Kidney (tissue), 14 donors: Measurements from ENCODE around the gene CRYBG2. TPM values are rescaled to one million over a fixed set of nuclear protein-coding genes. Genes with fewer than 3 reads are reported as not detected.

Experiments used
- DNase-seq, 5 donors: peaks; one replicate each; pipeline ENCODE4 v3.0.0-alpha.2; 2013 to 2020
- FAIRE-seq: peaks from 2 replicates; lab custom pipeline; 2012; peaks lifted over from hg19 to GRCh38; lab: Jason Lieb, UNC
- H3K27ac ChIP-seq, 2 donors: one replicate each; pipeline ENCODE4 v1.7.0; 2013; ENCODE audit warnings: low read depth in 2 of 2, low read length in 2 of 2, inconsistent platforms in 1 of 2
- H3K27me3 ChIP-seq: one replicate; pipeline ENCODE4 v1.7.1; 2013; ENCODE audit warnings: low read length, inconsistent platforms; ENCODE audit not compliant: control insufficient read depth, insufficient read depth
- H3K36me3 ChIP-seq, 3 donors: one replicate each; pipeline versions ENCODE4 v1.7.0 to v1.7.1; 2013; ENCODE audit warnings: low read length in 3 of 3, control low read depth in 1 of 3, inconsistent platforms in 1 of 3; ENCODE audit not compliant: insufficient read depth in 3 of 3, control insufficient read depth in 2 of 3
- H3K4me1 ChIP-seq, 3 donors: one replicate each; pipeline versions ENCODE4 v1.7.0 to v1.7.1; 2013; ENCODE audit warnings: low read length in 3 of 3, inconsistent platforms in 1 of 3, low read depth in 1 of 3; ENCODE audit not compliant: control insufficient read depth in 2 of 3, insufficient read depth in 2 of 3
- H3K4me3 ChIP-seq, 3 donors: one replicate each; pipeline versions ENCODE4 v1.7.0 to v1.8.1; 2013; ENCODE audit warnings: low read length in 3 of 3, control low read depth in 1 of 3, inconsistent platforms in 1 of 3
- H3K9ac ChIP-seq, 3 donors: one replicate each; pipeline versions ENCODE4 v1.7.0 to v1.7.1; 2013; ENCODE audit warnings: low read length in 3 of 3, control low read depth in 1 of 3, inconsistent platforms in 1 of 3
- H3K9me3 ChIP-seq, 3 donors: one replicate each; pipeline versions ENCODE4 v1.7.0 to v1.7.1; 2013; ENCODE audit warnings: low read length in 3 of 3, control low read depth in 1 of 3, inconsistent platforms in 1 of 3; ENCODE audit not compliant: control insufficient read depth in 2 of 3, insufficient read depth in 1 of 3
- intact Hi-C: fragments of 100-400 bp; cut with DNase I; formaldehyde crosslinking; loops from one replicate; pipeline ENCODE4 v1.11.1; 2022
- polyA plus RNA-seq: library from polyadenylated mRNA; stranded (reverse); fragments of 350-450 nt; fragmentation: Illumina TruSeq; extraction: RNeasy Lipid Tissue Mini Kit (QIAGEN cat#74804); gene quantifications from one replicate; pipeline ENCODE4 v1.2.3, GENCODE V29; 2014; ENCODE audit warnings: low read depth, low replicate concordance; ENCODE audit not compliant: insufficient read depth
- total RNA-seq: library from RNA; stranded (reverse); fragmentation: NEBNext Ultra II Directional; extraction: Animal tissue kit (Norgen Biotek cat#: 25700); gene quantifications from one replicate; pipeline ENCODE4 v1.2.1, GENCODE V29; 2021
- TF ChIP-seq, protein P1 (sequence below): IDR thresholded peaks from 3 replicates; pipeline ENCODE4 v1.5.1; 2012; ENCODE audit warnings: mild to moderate bottlenecking, moderate library complexity, borderline replicate concordance; ENCODE audit not compliant: insufficient read depth; ENCODE audit errors: extremely low read depth
- donor health status: control.
- donor health status: control.
- donor health status: control.
- donor health status: control.
- donor health status: control.
- donor health status: DM: yes; HTN: yes; CAD: no.
- donor health status: Normal renal cell carcinoma (clear cell type).

The CRYBG2 gene
- total and polyA plus RNA-seq, 2 donors from 2014 or later = 2.2 TPM; not detected in 1

DNA sequence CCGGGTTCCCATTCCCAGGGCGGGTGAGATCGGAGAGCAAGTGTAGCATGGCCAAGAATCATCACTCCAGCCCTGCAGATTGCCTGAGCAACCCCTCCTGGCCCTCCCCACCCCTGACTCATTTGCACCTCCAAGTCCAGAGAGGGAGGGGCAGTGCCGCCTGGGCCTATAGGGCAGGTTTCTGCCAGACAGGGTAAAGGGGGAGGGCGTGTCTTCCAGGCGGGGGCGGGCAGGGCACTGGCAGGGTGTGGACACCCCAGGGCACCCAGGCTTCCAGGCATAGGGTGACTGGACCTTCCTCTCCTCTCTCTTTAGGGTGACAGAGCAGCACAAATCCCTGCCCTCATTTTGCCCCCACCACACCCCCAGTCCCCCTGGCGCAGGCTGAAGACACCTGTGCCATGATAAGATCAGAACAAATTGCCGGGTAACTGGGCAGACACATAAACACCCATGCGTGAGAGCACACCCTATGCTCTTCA is 3.2 kb upstream of the CRYBG2 start:
- TF ChIP-seq, protein P1, sequence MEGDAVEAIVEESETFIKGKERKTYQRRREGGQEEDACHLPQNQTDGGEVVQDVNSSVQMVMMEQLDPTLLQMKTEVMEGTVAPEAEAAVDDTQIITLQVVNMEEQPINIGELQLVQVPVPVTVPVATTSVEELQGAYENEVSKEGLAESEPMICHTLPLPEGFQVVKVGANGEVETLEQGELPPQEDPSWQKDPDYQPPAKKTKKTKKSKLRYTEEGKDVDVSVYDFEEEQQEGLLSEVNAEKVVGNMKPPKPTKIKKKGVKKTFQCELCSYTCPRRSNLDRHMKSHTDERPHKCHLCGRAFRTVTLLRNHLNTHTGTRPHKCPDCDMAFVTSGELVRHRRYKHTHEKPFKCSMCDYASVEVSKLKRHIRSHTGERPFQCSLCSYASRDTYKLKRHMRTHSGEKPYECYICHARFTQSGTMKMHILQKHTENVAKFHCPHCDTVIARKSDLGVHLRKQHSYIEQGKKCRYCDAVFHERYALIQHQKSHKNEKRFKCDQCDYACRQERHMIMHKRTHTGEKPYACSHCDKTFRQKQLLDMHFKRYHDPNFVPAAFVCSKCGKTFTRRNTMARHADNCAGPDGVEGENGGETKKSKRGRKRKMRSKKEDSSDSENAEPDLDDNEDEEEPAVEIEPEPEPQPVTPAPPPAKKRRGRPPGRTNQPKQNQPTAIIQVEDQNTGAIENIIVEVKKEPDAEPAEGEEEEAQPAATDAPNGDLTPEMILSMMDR = no peak
- H3K27me3 ChIP-seq = peaks cover 10% of the 10 kb centered on the region
- FAIRE-seq (no peak), DNase-seq (peak in 1 of 5 donors; percentile 44)
- no peak overlapping the region for H3K4me3 ChIP-seq
- H3K27ac ChIP-seq = no peak overlapping the region
- H3K9ac ChIP-seq = no peak overlapping the region
- no peaks in the 10 kb centered on the region for H3K9me3 ChIP-seq
- no peaks in the 10 kb centered on the region for H3K36me3 ChIP-seq
- intact Hi-C loops = no loop called here
- peaks cover 0 to 2% (median 0%) of the 10 kb centered on the region in 3 donors for H3K4me1 ChIP-seq

DNA sequence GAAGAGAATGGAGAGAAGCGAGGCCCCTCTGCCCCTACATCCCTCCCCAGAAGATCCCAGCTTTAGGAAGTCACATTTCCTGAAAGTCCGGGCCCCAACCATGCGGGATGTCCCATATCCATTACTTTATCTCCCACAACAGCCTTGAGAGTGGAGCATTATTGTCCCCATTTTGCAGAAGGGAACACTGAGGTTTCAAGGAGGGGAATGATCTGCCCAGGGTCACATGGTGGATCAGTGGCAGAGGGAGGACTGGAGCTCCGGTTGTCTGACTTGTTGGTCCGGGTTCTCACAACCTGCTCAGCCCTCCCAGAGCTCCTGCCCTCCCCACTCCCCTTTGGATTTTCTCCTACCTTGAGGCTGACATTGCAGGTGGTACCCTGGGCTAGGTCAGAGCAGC is 2.2 kb upstream of the CRYBG2 start:
- Histone ChIP-seq H3K9ac (no peak overlapping the region), H3K27ac (no peak overlapping the region), H3K36me3 (no peaks in the 10 kb centered on the region), H3K4me3 (no peak overlapping the region), H3K9me3 (no peaks in the 10 kb centered on the region), H3K27me3 (peaks cover 10% of the 10 kb centered on the region), H3K4me1 (peaks cover 0 to 4% (median 4%) of the 10 kb centered on the region in 3 donors)
- TF ChIP-seq, protein P1 = no peak
- FAIRE-seq (no peak), DNase-seq (no peak)
- intact Hi-C loops = no loop called here

DNA sequence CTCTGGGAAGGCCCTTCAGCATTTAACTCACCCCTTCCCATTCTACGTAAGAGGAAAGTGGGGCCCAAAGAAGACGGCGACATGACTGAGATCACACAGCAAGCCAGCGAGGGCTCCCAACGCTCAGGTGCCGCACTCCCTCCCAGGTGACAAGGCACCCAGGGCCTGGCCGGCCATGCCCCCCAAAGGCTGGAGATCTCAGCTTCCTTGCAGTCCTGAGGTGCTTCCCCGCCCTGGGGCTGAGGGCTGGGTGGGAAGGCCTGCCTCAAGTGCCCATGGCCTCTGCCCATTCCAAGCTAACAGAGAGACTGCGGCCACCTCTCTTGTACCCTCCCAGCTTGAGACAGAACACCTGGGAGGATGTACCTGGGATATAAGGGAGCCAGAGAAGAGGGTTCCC is 1.0 kb upstream of the CRYBG2 start:
- TF ChIP-seq, protein P1 = no peak
- Histone ChIP-seq H3K4me1 (peaks cover 0 to 4% (median 4%) of the 10 kb centered on the region in 3 donors), H3K4me3 (no peak overlapping the region), H3K27ac (no peak overlapping the region), H3K36me3 (no peaks in the 10 kb centered on the region), H3K9ac (no peak overlapping the region), H3K9me3 (no peaks in the 10 kb centered on the region), H3K27me3 (peaks cover 2% of the 10 kb centered on the region)
- intact Hi-C loops = no loop called here
- no peak for FAIRE-seq
- DNase-seq = no peak
